A673 (cell line): Measurements from ENCODE around the gene CARS1. TPM values are rescaled to one million over a fixed set of nuclear protein-coding genes. Genes with fewer than 3 reads are reported as not detected.

Source experiments
- BruUV-seq: library from RNA; stranded (reverse); fragments of 400-500 nt; replicated peaks from 2 replicates; lab custom pipeline; 2021; lab: Mats Ljungman, UMichigan
- CTCF ChIA-PET: fragments of 300-600 bp; sonication (Branson Sonifier 250); formaldehyde crosslinking; loops from one replicate; lab custom pipeline; 2022; ENCODE audit warnings: antibody characterized with exemption; lab: Charles Lee
- POLR2A ChIA-PET: fragments of 300-600 bp; sonication (Branson Sonifier 250); formaldehyde crosslinking; loops from one replicate; lab custom pipeline; 2022; ENCODE audit warnings: antibody characterized with exemption; ENCODE audit not compliant: low non-redundant PET; lab: Charles Lee
- DNase-seq: peaks from one replicate; pipeline ENCODE4 v3.0.0-alpha.2; 2015; ENCODE audit warnings: low spot score
- H3K27ac ChIP-seq: fragments of 200-600 bp; sonication (generic); 2 replicates; pipeline ENCODE4 v1.5.1; 2016; ENCODE audit warnings: mixed run types, low read depth, mild to moderate bottlenecking, mixed read lengths, antibody characterized with exemption, low read length; ENCODE audit not compliant: poor library complexity, severe bottlenecking
- H3K27me3 ChIP-seq: fragments of 200-600 bp; sonication (generic); replicated peaks from 2 replicates; pipeline ENCODE4 v1.6.1; 2017; ENCODE audit warnings: mixed run types, low read depth, mild to moderate bottlenecking, mixed read lengths, antibody characterized with exemption, low read length; ENCODE audit not compliant: insufficient read depth, poor library complexity
- H3K36me3 ChIP-seq: fragments of 200-600 bp; sonication (generic); 2 replicates; pipeline ENCODE4 v1.6.1; 2016; ENCODE audit warnings: mixed run types, mild to moderate bottlenecking, mixed read lengths, antibody characterized with exemption, low read length; ENCODE audit not compliant: insufficient read depth, poor library complexity, severe bottlenecking
- H3K4me1 ChIP-seq: fragments of 200-600 bp; sonication (generic); 2 replicates; pipeline ENCODE4 v1.6.1; 2017; ENCODE audit warnings: mixed run types, mild to moderate bottlenecking, mixed read lengths, antibody characterized with exemption, low read length; ENCODE audit not compliant: insufficient read depth, poor library complexity, severe bottlenecking
- H3K4me3 ChIP-seq: fragments of 200-600 bp; sonication (generic); 2 replicates; pipeline ENCODE4 v1.5.1; 2016; ENCODE audit warnings: low read depth, mixed run types, mild to moderate bottlenecking, mixed read lengths, low read length; ENCODE audit not compliant: poor library complexity, severe bottlenecking
- H3K9me3 ChIP-seq: fragments of 200-600 bp; sonication (generic); 2 replicates; pipeline ENCODE4 v1.6.1; 2016; ENCODE audit warnings: mixed run types, low read depth, mild to moderate bottlenecking, mixed read lengths, antibody characterized with exemption, low read length; ENCODE audit not compliant: poor library complexity, severe bottlenecking
- CTCF ChIP-seq: fragments of 300-800, 200-600 bp; sonication (generic); conservative IDR thresholded peaks from 2 replicates; pipeline ENCODE4 v1.5.1; 2017; ENCODE audit warnings: low read depth, mild to moderate bottlenecking, antibody characterized with exemption, low read length, moderate library complexity, mixed read lengths
- EZH2 ChIP-seq: fragments of 200-600 bp; sonication (generic); IDR thresholded peaks from 2 replicates; pipeline ENCODE4 v1.6.1; 2017; ENCODE audit warnings: borderline replicate concordance, low read depth, mild to moderate bottlenecking, mixed read lengths, antibody characterized with exemption, low read length; ENCODE audit not compliant: poor library complexity, severe bottlenecking
- intact Hi-C: fragments of 100-400 bp; cut with micrococcal nuclease; formaldehyde crosslinking; loops from one replicate; pipeline ENCODE4 v1.10.0; 2022; ENCODE audit not compliant: unreplicated experiment
- total RNA-seq: library from RNA; stranded (reverse); gene quantifications from 2 replicates; pipeline ENCODE4 v1.2.3, GENCODE V29; 2021

The CARS1 gene
- total RNA-seq, 1 experiment from 2014 or later = 76.4 TPM

GRCh38 chr11:3010521-3011275 lies 46.5 kb downstream of the CARS1 start:
- Histone ChIP-seq H3K4me3 (no peak overlapping the region), H3K9me3 (no peaks in the 10 kb centered on the region), H3K36me3 (peaks cover 46% of the 10 kb centered on the region), H3K27me3 (no peaks in the 10 kb centered on the region), H3K27ac (no peak overlapping the region), H3K4me1 (no peaks in the 10 kb centered on the region)
- intact Hi-C loops = no loop called here
- ChIA-PET POLR2A (no interaction called here), CTCF (no interaction called here)
- DNase-seq = no peak
- no TSS peak for BruUV-seq
- TF ChIP-seq EZH2 (no peak), CTCF (no peak)

- TF ChIP-seq EZH2 (no peak), CTCF (no peak)
- Histone ChIP-seq H3K36me3 (peaks cover 42% of the 10 kb centered on the region), H3K27ac (no peak overlapping the region), H3K27me3 (no peaks in the 10 kb centered on the region), H3K4me3 (no peak overlapping the region), H3K9me3 (no peaks in the 10 kb centered on the region), H3K4me1 (no peaks in the 10 kb centered on the region)
- ChIA-PET POLR2A (no interaction called here), CTCF (no interaction called here)
- intact Hi-C loops = no loop called here
- BruUV-seq = no TSS peak
- DNase-seq = no peak
These were observed 47.2 kb downstream of the CARS1 start for GRCh38 chr11:3010004-3010403.

GRCh38 chr11:3009481-3009880 lies 47.7 kb downstream of the CARS1 start:
- no peak for TF ChIP-seq EZH2
- no peak for TF ChIP-seq CTCF
- no peak for DNase-seq
- H3K36me3 ChIP-seq = peaks cover 38% of the 10 kb centered on the region
- intact Hi-C loops = no loop called here
- no peaks in the 10 kb centered on the region for H3K4me1 ChIP-seq
- H3K4me3 ChIP-seq = no peak overlapping the region
- ChIA-PET POLR2A (no interaction called here), CTCF (no interaction called here)
- no peak overlapping the region for H3K27ac ChIP-seq
- no peaks in the 10 kb centered on the region for H3K27me3 ChIP-seq
- H3K9me3 ChIP-seq = no peaks in the 10 kb centered on the region
- BruUV-seq = no TSS peak
